Epithelial cell of proximal tubule (primary cell): ENCODE data around the gene PRRG2. TPM values are rescaled to one million over a fixed set of nuclear protein-coding genes. Genes with fewer than 3 reads are reported as not detected.

Experiments
- DNase-seq: peaks from one replicate; pipeline ENCODE4 v3.0.0-alpha.2; 2011; ENCODE audit warnings: low read depth
- H3K4me3 ChIP-seq: 2 replicates; pipeline ENCODE4 v1.5.1; 2011; ENCODE audit warnings: low read depth, mild to moderate bottlenecking, low read length
- CTCF ChIP-seq: conservative IDR thresholded peaks from 2 replicates; pipeline ENCODE4 v1.5.1; 2012; ENCODE audit warnings: low read depth, mild to moderate bottlenecking, low read length
- total RNA-seq: library from RNA; depleted of rRNA; stranded (reverse); fragments of >200 nt; gene quantifications from 2 replicates; pipeline ENCODE4 v1.2.3, GENCODE V29; 2015

Gene PRRG2
- total RNA-seq, 1 donor from 2014 or later = 1.0 TPM

GRCh38 chr19:49558591-49558990 lies 22.5 kb upstream of the PRRG2 start:
- no peak for TF ChIP-seq CTCF
- no peak overlapping the region for H3K4me3 ChIP-seq
- DNase-seq = no peak

- H3K4me3 ChIP-seq = no peak overlapping the region
- no peak for TF ChIP-seq CTCF
- no peak for DNase-seq
These were observed 21.7 kb upstream of the PRRG2 start for GRCh38 chr19:49559443-49559842.

DNA sequence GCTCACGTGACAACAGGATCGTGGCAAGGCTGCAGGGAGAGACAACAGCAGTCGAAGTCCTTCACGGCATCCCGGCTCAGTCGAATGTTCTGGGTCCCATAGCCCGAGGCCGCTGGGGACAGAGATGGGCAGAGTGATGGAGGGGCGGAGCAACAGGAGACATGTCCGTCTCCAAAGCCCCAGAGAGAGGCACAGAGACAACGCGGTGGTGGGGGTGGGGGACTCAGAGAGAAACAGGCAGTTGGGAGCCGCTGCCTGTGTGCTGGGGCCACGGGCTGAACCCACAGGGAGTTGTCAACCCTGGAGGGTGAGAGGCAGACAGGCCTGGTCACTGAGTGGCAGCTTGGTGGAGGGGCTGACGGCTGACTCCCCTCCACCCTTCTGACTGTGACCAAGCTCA lies 21.2 kb upstream of the PRRG2 start:
- no peak for DNase-seq
- no peak overlapping the region for H3K4me3 ChIP-seq
- TF ChIP-seq CTCF = no peak

GRCh38 chr19:49560358-49560900 lies 20.7 kb upstream of the PRRG2 start:
- TF ChIP-seq CTCF = no peak
- DNase-seq = no peak
- no peak overlapping the region for H3K4me3 ChIP-seq

- H3K4me3 ChIP-seq = no peak overlapping the region
- no peak for DNase-seq
- TF ChIP-seq CTCF = no peak
These were observed 16.5 kb upstream of the PRRG2 start for GRCh38 chr19:49564616-49565045.

DNA sequence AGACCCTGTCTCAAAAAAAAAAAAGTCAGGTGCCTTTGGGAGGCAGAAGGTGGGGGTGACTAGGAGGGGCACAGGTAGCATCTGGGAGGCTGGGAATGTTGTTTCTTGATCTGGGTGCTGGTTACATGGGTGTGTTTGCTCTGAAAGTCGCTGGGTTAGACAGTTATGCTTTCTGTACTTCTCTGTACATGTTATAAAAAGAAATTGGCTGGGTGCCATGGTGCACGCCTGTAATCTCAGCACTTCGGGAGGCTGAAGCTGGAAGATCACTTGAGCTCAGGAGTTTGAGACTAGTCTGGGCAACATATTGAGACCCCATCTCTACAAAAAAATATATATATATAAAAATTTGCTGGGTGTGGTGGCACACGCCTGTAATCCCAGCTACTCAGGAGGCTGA lies 15.9 kb upstream of the PRRG2 start:
- no peak overlapping the region for H3K4me3 ChIP-seq
- DNase-seq = no peak

More for the DNA sequence above, 15.9 kb upstream of the PRRG2 start:
- no peak for TF ChIP-seq CTCF
